Keratinocyte (primary cell): ENCODE data around the gene CKLF. TPM values are rescaled to one million over a fixed set of nuclear protein-coding genes. Genes with fewer than 3 reads are reported as not detected.
"Not testable (repeated sequence)": the region's sequence is repeated elsewhere in the genome, so short reads cannot be mapped to it uniquely, and the experiment has no call there.

Source experiments
- DNase-seq: peaks from one replicate; pipeline ENCODE4 v3.0.0-alpha.2; 2011; ENCODE audit warnings: low read depth, missing footprints, low spot score
- FAIRE-seq: peaks from 2 replicates; lab custom pipeline; 2011; peaks lifted over from hg19 to GRCh38; lab: Jason Lieb, UNC
- H2AFZ ChIP-seq: 2 replicates; pipeline ENCODE4 v1.6.0; 2012; ENCODE audit warnings: low read length, control low read depth, inconsistent platforms; ENCODE audit not compliant: control insufficient read depth
- H3K27ac ChIP-seq: 2 replicates; pipeline ENCODE4 v1.5.1; 2011; ENCODE audit warnings: low read length; ENCODE audit not compliant: control insufficient read depth, insufficient read depth
- H3K27me3 ChIP-seq: 3 replicates; pipeline ENCODE4 v1.6.0; 2011; ENCODE audit warnings: low read length; ENCODE audit not compliant: control insufficient read depth, insufficient read depth; ENCODE audit errors: extremely low read depth
- H3K36me3 ChIP-seq, 2 experiments: 2 replicates in 1 of 2; 3 replicates in 1 of 2; pipeline ENCODE4 v1.5.1; 2011; ENCODE audit warnings: low read length in 2 of 2, mild to moderate bottlenecking in 1 of 2; ENCODE audit not compliant: control insufficient read depth in 2 of 2, insufficient read depth in 2 of 2; ENCODE audit errors: extremely low read depth in 1 of 2
- H3K4me1 ChIP-seq: 3 replicates; pipeline ENCODE4 v1.5.1; 2011; ENCODE audit warnings: low read length; ENCODE audit not compliant: control insufficient read depth, insufficient read depth; ENCODE audit errors: extremely low read depth
- H3K4me2 ChIP-seq: 3 replicates; pipeline ENCODE4 v1.6.0; 2011; ENCODE audit warnings: low read depth, low read length; ENCODE audit not compliant: control insufficient read depth, insufficient read depth; ENCODE audit errors: extremely low read depth
- H3K4me3 ChIP-seq, 3 experiments: fragments of 200-600 bp in 1 of 3; sonication (generic) in 1 of 3; 2 replicates in 2 of 3; 3 replicates in 1 of 3; pipeline ENCODE4 v1.5.1; 2011 to 2016; ENCODE audit warnings: low read length in 3 of 3, mild to moderate bottlenecking in 3 of 3, control low read depth in 2 of 3, inconsistent platforms in 1 of 3, low read depth in 1 of 3, mixed read lengths in 1 of 3, mixed run types in 1 of 3, moderate library complexity in 1 of 3; ENCODE audit not compliant: control insufficient read depth in 2 of 3, insufficient read depth in 2 of 3; ENCODE audit errors: extremely low read depth in 1 of 3
- H3K79me2 ChIP-seq: 2 replicates; pipeline ENCODE4 v1.6.0; 2012; ENCODE audit warnings: low read length; ENCODE audit not compliant: control insufficient read depth, insufficient read depth
- H3K9ac ChIP-seq: 3 replicates; pipeline ENCODE4 v1.6.0; 2011; ENCODE audit warnings: low read length; ENCODE audit not compliant: control insufficient read depth, insufficient read depth; ENCODE audit errors: extremely low read depth
- H3K9me1 ChIP-seq: 3 replicates; pipeline ENCODE4 v1.6.0; 2011; ENCODE audit warnings: low read length; ENCODE audit not compliant: control insufficient read depth, insufficient read depth; ENCODE audit errors: extremely low read depth
- H3K9me3 ChIP-seq: 2 replicates; pipeline ENCODE4 v1.5.1; 2012; ENCODE audit warnings: low read depth, low read length; ENCODE audit not compliant: control insufficient read depth
- H4K20me1 ChIP-seq: 3 replicates; pipeline ENCODE4 v1.6.0; 2011; ENCODE audit warnings: low read length; ENCODE audit not compliant: control insufficient read depth, insufficient read depth; ENCODE audit errors: extremely low read depth
- EZH2 ChIP-seq: IDR thresholded peaks from one replicate; pipeline ENCODE4 v1.6.1; 2012; ENCODE audit warnings: inconsistent platforms, mild to moderate bottlenecking, low read length, moderate library complexity
- dilution Hi-C: fragments of 300-500 bp; cut with MboI; formaldehyde crosslinking; loops from one replicate; pipeline ENCODE4 v1.7.0; 2020; ENCODE audit warnings: low sequenced_read_pairs; ENCODE audit not compliant: extremely low pct_ligation_motif_present
- polyA plus RNA-seq, 5 experiments: library from polyadenylated mRNA; depleted of rRNA in 3 of 5; stranded (reverse) in 3 of 5; stranded (forward) in 1 of 5; unstranded in 1 of 5; fragments of >200 nt; gene quantifications; 1 replicate in 1 of 5; 2 replicates in 3 of 5; 3 replicates in 1 of 5; pipeline versions ENCODE4 v1.2.1 to v1.2.3, GENCODE V29; 2011 to 2012; ENCODE audit warnings: missing spikeins in 2 of 5, low read depth in 1 of 5, low replicate concordance in 1 of 5
- TF ChIP-seq, protein P1 (sequence below), 3 experiments: IDR thresholded peaks in 1 of 3; conservative IDR thresholded peaks in 1 of 3; optimal IDR thresholded peaks in 1 of 3; 2 replicates in 2 of 3; 3 replicates in 1 of 3; pipeline versions ENCODE3 to v1.5.1; 2011; ENCODE audit warnings: low read length in 3 of 3, mild to moderate bottlenecking in 3 of 3, moderate library complexity in 2 of 3, control low read depth in 1 of 3, inconsistent platforms in 1 of 3; ENCODE audit not compliant: insufficient read depth in 2 of 3; ENCODE audit errors: extremely low read depth in 1 of 3

CKLF gene
- polyA plus RNA-seq, 1 donor (not counting 4 experiments of a cell fraction or from before 2014, with no cell fraction given), result 38.0 TPM

DNA sequence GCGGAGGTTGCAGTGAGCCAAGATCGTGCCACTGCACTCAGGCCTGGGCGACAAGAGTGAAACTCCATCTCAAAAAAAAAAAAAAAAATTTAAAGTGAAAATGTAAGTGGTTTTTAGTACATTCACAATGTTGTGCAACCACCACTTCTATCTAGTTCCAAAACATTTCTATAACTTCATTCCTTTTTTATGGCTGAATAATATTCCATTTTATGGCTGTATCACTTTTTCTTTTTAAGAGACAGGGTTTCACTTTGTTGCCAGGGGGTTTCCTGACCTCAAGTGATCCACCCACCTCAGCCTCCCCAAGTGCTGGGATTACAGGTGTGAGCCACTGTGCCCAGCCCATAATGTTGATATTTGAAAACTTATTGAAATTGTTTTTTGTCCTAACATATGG lies 40.4 kb downstream of the CKLF start:
- no peak overlapping the region for H2AFZ ChIP-seq
- H4K20me1 ChIP-seq, result no peaks in the 10 kb centered on the region
- no peaks in the 10 kb centered on the region for H3K36me3 ChIP-seq
- H3K4me1 ChIP-seq, result no peaks in the 10 kb centered on the region
- dilution Hi-C loops, result no loop called here
- H3K9me1 ChIP-seq, result no peaks in the 10 kb centered on the region
- no peak overlapping the region for H3K4me2 ChIP-seq
- no peaks in the 10 kb centered on the region for H3K27me3 ChIP-seq
- no peak overlapping the region for H3K27ac ChIP-seq
- no peaks in the 10 kb centered on the region for H3K9me3 ChIP-seq
- FAIRE-seq, result no peak
- H3K9ac ChIP-seq, result no peak overlapping the region
- TF ChIP-seq, protein P1, sequence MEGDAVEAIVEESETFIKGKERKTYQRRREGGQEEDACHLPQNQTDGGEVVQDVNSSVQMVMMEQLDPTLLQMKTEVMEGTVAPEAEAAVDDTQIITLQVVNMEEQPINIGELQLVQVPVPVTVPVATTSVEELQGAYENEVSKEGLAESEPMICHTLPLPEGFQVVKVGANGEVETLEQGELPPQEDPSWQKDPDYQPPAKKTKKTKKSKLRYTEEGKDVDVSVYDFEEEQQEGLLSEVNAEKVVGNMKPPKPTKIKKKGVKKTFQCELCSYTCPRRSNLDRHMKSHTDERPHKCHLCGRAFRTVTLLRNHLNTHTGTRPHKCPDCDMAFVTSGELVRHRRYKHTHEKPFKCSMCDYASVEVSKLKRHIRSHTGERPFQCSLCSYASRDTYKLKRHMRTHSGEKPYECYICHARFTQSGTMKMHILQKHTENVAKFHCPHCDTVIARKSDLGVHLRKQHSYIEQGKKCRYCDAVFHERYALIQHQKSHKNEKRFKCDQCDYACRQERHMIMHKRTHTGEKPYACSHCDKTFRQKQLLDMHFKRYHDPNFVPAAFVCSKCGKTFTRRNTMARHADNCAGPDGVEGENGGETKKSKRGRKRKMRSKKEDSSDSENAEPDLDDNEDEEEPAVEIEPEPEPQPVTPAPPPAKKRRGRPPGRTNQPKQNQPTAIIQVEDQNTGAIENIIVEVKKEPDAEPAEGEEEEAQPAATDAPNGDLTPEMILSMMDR (optimal IDR thresholded peaks at IDR 0.05 in 1 of 3, IDR thresholded peaks at IDR 0.05 in 1 of 3, conservative IDR thresholded peaks at IDR 0.05 in 1 of 3; ENCODE audit: extremely low read depth in 1 of 3, insufficient read depth in 2 of 3, low read length in 3 of 3), result no peak
- no peak for TF ChIP-seq EZH2
- H3K79me2 ChIP-seq, result no peaks in the 10 kb centered on the region
- no peak overlapping the region for H3K4me3 ChIP-seq
- DNase-seq, result no peak

DNA sequence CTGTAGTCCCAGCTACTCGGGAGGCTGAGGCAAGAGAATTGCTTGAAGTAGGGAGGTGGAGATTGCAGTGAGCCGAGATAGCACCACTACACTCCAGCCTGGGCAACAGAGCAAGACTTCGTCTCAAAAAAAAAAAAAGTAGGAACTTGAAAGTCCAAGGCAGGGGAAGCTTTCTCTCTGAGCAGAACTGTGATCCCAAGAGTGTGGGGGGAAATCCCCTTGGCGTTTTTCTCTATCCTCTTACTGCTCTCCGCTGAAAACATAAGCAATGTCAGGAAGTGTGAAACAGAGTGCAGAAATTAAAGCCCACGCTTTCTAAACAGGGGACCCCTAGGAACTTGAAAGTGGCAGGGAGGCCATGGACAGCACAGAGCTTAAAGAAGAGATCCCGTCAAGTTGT lies 42.4 kb downstream of the CKLF start:
- Histone ChIP-seq H3K27me3 (no peaks in the 10 kb centered on the region), H3K36me3 (no peaks in the 10 kb centered on the region), H3K4me2 (no peak overlapping the region), H3K9ac (no peak overlapping the region), H3K9me3 (no peaks in the 10 kb centered on the region), H4K20me1 (no peaks in the 10 kb centered on the region), H2AFZ (no peak overlapping the region), H3K9me1 (no peaks in the 10 kb centered on the region), H3K27ac (no peak overlapping the region), H3K4me3 (no peak overlapping the region), H3K79me2 (no peaks in the 10 kb centered on the region), H3K4me1 (no peaks in the 10 kb centered on the region)
- DNase-seq, result no peak
- TF ChIP-seq EZH2, result no peak
- TF ChIP-seq, protein P1 (optimal IDR thresholded peaks at IDR 0.05 in 1 of 3, IDR thresholded peaks at IDR 0.05 in 1 of 3, conservative IDR thresholded peaks at IDR 0.05 in 1 of 3; ENCODE audit: extremely low read depth in 1 of 3, insufficient read depth in 2 of 3, low read length in 3 of 3), result no peak
- no peak for FAIRE-seq
- dilution Hi-C loops, result no loop called here

DNA sequence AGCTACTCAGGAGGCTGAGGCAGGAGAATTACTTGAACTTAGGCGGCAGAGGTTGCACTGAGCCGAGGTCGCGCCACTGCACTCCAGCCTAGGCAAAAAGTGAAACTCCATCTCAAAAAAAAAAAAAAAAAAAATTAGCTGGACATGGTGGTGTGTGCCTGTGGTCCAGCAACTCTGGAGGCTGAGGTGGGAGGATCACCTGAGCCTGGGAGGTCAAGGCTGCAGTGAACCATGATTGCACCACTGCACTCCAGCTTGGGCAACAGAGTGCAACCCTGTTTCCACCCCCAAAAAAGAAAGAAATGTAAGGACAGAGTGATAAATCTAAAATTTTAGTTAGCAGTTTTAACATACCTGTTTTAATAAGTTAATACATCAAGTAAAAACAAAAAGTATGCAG lies 44.2 kb downstream of the CKLF start:
- H4K20me1 ChIP-seq, H3K9ac ChIP-seq, H2AFZ ChIP-seq, FAIRE-seq, H3K27ac ChIP-seq, H3K4me1 ChIP-seq, DNase-seq, H3K79me2 ChIP-seq, H3K27me3 ChIP-seq, H3K9me1 ChIP-seq, H3K4me2 ChIP-seq, H3K36me3 ChIP-seq, dilution Hi-C loops, H3K4me3 ChIP-seq, H3K9me3 ChIP-seq: not testable (repeated sequence)
